Bronchial epithelial cell (primary cell): ENCODE measurements around the gene ACBD4. TPM values are rescaled to one million over a fixed set of nuclear protein-coding genes. Genes with fewer than 3 reads are reported as not detected.

Source experiments
- DNase-seq: peaks from one replicate; pipeline ENCODE4 v3.0.0-alpha.2; 2010; ENCODE audit warnings: low read depth
- FAIRE-seq: peaks from 2 replicates; lab custom pipeline; 2011; peaks lifted over from hg19 to GRCh38; lab: Jason Lieb, UNC
- H3K27me3 ChIP-seq: 2 replicates; pipeline ENCODE4 v1.5.1; 2011; ENCODE audit warnings: low read length; ENCODE audit not compliant: control insufficient read depth, insufficient read depth
- H3K36me3 ChIP-seq: 2 replicates; pipeline ENCODE4 v1.5.1; 2011; ENCODE audit warnings: low read length; ENCODE audit not compliant: control insufficient read depth, insufficient read depth
- H3K4me3 ChIP-seq: 2 replicates; pipeline ENCODE4 v1.5.1; 2011; ENCODE audit warnings: mild to moderate bottlenecking, low read depth, low read length, control low read depth
- total RNA-seq: library from RNA; depleted of rRNA; stranded (reverse); fragments of >200 nt; gene quantifications from 2 replicates; pipeline ENCODE4 v1.2.1, GENCODE V29; 2014
- TF ChIP-seq, protein P1 (sequence below): IDR thresholded peaks from 2 replicates; pipeline ENCODE4 v1.5.1; 2011; ENCODE audit warnings: mild to moderate bottlenecking, moderate library complexity, low read length, control low read depth, inconsistent platforms; ENCODE audit not compliant: insufficient read depth, severe bottlenecking

ACBD4 gene
- total RNA-seq, 1 donor from 2014 or later: 6.1 TPM

DNA sequence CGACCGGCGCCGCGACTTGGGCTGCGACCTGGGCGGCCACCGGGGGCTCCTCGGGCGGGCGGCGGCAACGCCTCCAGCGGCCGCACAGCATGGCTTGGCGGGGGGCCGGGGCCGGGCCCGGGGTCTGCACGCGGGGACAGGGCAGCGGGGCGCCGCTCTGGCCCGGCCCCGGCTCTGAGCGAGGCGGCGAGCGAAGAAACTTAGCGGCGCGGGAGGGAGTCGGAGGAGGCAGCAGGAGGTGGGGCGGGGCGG lies 3.2 kb upstream of the ACBD4 start, which contains the start of gene PLCD3:
TSS of gene PLCD3 (minus strand) at position 196 of the 252 bp plus-strand sequence. CDS start at position 91, 105 bp downstream.
- FAIRE-seq (no peak), DNase-seq (no peak)
- Histone ChIP-seq H3K36me3 (no peaks in the 10 kb centered on the region), H3K27me3 (no peaks in the 10 kb centered on the region), H3K4me3 (peak within 1 kb of the TSS; percentile 86)
- TF ChIP-seq, protein P1, sequence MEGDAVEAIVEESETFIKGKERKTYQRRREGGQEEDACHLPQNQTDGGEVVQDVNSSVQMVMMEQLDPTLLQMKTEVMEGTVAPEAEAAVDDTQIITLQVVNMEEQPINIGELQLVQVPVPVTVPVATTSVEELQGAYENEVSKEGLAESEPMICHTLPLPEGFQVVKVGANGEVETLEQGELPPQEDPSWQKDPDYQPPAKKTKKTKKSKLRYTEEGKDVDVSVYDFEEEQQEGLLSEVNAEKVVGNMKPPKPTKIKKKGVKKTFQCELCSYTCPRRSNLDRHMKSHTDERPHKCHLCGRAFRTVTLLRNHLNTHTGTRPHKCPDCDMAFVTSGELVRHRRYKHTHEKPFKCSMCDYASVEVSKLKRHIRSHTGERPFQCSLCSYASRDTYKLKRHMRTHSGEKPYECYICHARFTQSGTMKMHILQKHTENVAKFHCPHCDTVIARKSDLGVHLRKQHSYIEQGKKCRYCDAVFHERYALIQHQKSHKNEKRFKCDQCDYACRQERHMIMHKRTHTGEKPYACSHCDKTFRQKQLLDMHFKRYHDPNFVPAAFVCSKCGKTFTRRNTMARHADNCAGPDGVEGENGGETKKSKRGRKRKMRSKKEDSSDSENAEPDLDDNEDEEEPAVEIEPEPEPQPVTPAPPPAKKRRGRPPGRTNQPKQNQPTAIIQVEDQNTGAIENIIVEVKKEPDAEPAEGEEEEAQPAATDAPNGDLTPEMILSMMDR: no peak

DNA sequence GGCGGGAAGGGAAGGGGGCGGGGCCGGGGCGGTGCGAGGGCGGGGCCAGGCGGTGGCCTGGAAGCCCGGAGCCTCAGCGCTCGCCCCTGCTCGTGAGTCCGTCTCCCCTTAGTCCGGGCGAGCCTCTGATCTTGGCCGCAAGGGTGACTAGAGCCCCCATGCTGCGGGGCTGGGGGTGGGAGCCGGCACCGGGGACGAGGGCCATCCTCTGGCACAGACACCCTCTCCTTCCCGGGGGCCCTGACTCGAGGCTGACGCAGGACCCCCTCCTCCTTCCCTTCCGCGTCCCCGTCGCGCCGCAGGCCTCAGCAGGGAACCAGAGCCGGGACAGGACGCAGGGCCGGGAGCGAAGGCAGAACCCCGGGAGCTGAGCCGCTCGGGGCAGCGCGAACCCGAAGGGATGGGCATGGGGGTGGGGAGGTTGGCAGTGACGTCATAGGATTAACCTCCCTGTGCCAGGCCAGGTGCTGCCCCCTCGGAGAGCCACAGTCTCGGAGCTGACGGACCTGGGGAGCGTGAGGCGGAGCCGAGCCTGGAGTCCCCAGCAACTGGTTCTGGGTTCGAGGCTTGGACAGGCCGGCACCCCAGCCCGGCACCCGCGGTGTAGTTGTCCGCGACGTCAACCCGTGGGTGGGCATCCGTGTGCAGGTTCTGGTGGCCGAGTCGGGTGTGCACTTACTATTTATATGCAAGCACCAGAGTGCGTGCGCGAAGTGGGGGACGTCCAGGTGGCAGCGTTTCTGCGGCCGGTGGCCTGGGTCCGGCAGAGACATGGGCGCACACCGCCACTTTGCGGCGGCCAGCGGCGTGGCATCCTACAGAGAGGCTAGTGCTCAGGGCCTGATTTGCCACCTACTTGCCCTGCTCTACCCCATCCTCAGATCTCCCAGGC lies 2.7 kb upstream of the ACBD4 start:
- no peaks in the 10 kb centered on the region for H3K36me3 ChIP-seq
- H3K27me3 ChIP-seq: no peaks in the 10 kb centered on the region
- DNase-seq (peak; percentile 56), FAIRE-seq (no peak)
- TF ChIP-seq, protein P1: peak; percentile 97
- peak overlapping the region; percentile 86 for H3K4me3 ChIP-seq

DNA sequence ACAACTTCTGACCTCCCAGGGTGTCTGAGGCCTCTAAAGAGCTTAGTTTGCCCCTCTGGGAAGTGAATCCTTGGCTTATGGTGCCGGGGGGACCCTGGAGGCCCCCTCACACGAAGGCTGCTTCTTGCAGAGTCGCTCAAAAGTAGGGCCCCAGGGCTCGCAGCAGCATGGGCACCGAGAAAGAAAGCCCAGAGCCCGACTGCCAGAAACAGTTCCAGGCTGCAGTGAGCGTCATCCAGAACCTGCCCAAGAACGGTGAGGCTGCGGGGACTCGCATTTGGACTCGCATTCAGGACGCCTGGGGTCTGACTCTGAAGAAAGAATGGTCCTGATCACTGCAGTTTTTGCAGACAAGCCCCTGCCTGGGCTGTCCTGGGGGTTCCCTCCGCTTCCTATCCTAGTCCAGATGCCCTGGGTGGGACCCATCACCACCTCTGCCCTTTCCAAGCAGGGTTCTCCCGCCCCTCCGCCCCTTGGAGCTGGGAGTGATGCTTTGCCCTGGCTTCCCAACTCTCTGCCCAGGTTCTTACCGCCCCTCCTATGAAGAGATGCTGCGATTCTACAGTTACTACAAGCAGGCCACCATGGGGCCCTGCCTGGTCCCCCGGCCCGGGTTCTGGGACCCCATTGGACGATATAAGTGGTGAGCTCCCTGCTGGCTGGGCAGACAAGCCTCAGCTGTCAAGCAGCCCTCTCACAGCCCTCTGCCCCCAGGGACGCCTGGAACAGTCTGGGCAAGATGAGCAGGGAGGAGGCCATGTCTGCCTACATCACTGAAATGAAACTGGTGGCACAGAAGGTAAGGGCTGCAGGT lies 698 bp downstream of the ACBD4 start:
- DNase-seq: no peak
- H3K36me3 ChIP-seq: no peaks in the 10 kb centered on the region
- FAIRE-seq: no peak
- no peaks in the 10 kb centered on the region for H3K27me3 ChIP-seq
- H3K4me3 ChIP-seq: peak overlapping the region; percentile 44
- TF ChIP-seq, protein P1: no peak

DNA sequence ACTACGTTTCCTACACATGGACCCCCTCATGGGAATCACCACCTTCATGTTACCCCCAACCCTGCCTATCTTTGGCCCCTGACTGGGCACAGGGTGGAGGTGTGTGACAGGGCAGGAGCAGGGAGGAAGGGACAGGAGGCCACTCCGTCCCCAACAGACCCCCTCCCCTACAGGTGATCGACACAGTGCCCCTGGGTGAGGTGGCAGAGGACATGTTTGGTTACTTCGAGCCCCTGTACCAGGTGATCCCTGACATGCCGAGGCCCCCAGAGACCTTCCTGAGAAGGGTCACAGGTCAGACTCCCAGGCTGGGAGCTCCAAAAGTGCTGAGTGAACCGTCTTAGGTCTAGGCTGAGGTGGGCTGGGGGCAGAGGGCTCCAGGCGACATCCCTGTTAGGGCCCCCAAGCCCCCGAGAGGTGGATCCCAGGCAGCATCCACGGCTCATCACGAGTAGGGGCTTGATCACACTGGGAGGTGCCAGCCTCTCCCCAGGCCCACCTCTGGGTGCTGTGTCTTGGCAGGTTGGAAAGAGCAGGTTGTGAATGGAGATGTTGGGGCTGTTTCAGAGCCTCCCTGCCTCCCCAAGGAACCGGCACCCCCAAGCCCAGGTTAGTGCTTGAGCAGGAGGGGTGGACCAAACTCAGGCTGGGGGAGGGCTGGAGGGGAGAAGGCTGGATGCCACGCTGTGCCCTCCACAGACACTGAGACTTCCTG lies 1.5 kb downstream of the ACBD4 start:
- Histone ChIP-seq H3K4me3 (no peak overlapping the region), H3K36me3 (no peaks in the 10 kb centered on the region), H3K27me3 (no peaks in the 10 kb centered on the region)
- FAIRE-seq (no peak), DNase-seq (no peak)
- TF ChIP-seq, protein P1: no peak

DNA sequence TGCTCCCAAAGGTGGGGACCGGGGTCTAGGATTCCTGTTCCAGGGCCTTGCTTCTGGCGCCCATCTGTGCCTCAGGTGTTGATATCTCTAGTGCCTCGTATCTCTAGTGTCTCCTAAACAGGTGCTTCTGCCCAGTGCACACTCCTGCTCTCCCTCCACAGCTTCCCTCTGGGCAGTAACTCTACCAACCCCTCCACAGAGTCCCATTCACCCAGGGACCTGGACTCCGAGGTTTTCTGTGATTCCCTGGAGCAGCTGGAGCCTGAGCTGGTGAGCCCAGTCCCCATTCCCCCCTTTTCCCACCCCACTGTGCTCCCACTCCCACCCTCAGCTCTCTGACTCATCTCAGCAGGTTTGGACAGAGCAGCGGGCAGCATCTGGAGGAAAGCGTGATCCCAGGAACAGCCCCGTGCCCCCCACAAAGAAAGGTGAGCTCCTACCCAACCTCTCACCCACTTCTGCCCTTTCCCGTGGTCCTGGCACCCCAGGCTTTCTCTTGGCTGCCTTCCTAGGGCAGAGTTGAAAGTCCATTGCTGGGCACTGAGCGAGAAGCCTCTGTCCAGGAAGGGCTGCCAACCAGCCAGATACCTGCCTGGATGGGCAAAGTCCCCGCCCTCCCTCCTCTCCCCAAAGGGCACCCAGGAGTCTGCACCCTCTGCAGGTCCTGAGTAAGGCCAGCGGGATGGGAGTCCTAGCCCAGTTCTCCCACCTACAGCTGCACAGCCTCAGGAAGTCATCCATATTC lies 2.2 kb downstream of the ACBD4 start:
- FAIRE-seq (no peak), DNase-seq (no peak)
- Histone ChIP-seq H3K27me3 (no peaks in the 10 kb centered on the region), H3K4me3 (no peak overlapping the region), H3K36me3 (no peaks in the 10 kb centered on the region)
- TF ChIP-seq, protein P1: no peak
